GM12801 (cell line): Measurements from ENCODE around the gene TTC33.

ENCODE experiments used
- CTCF ChIP-seq: IDR thresholded peaks from one replicate; pipeline ENCODE4 v1.5.1; 2011; ENCODE audit warnings: control low read depth; ENCODE audit not compliant: insufficient read length; ENCODE audit errors: extremely low read depth

The TTC33 gene

GRCh38 chr5:40774623-40775022 is 18.9 kb upstream of the TTC33 start:
- no peak for TF ChIP-seq CTCF

GRCh38 chr5:40770764-40771163 is 15.0 kb upstream of the TTC33 start:
- no peak for TF ChIP-seq CTCF

- TF ChIP-seq CTCF: no peak
Measured at GRCh38 chr5:40762705-40763104, 6.9 kb upstream of the TTC33 start.

- no peak for TF ChIP-seq CTCF
Measured at GRCh38 chr5:40757400-40757799, 1.6 kb upstream of the TTC33 start.

- TF ChIP-seq CTCF: peak; percentile 0
Measured at GRCh38 chr5:40755093-40755406, 711 bp downstream of the TTC33 start.

- no peak for TF ChIP-seq CTCF
Measured at GRCh38 chr5:40754381-40755092, 1.2 kb downstream of the TTC33 start.

GRCh38 chr5:40746703-40747102 is 9.1 kb downstream of the TTC33 start:
- no peak for TF ChIP-seq CTCF
